HG03103 (cell line): ENCODE measurements around the gene MED27.
"Not testable (repeated sequence)": the region's sequence is repeated elsewhere in the genome, so short reads cannot be mapped to it uniquely, and the experiment has no call there.

ENCODE experiments used
- ATAC-seq: cut with Tn5 transposase; IDR thresholded peaks from one replicate; pipeline ENCODE4 v1.9.1; 2021; ENCODE audit warnings: low read depth; ENCODE audit not compliant: unreplicated experiment

MED27 gene

GRCh38 chr9:132020820-132021510, 58.7 kb downstream of the MED27 start:
- no peak for ATAC-seq

GRCh38 chr9:132020272-132020671, 59.4 kb downstream of the MED27 start:
- no peak for ATAC-seq

- no peak for ATAC-seq
Measured at GRCh38 chr9:132019702-132020101, 60.0 kb downstream of the MED27 start.

GRCh38 chr9:132018957-132019405, 60.7 kb downstream of the MED27 start:
- no peak for ATAC-seq

- ATAC-seq, result no peak
Measured at GRCh38 chr9:132016456-132016855, 63.2 kb downstream of the MED27 start.

GRCh38 chr9:132015866-132016265, 63.8 kb downstream of the MED27 start:
- ATAC-seq, result no peak

- ATAC-seq, result no peak
Measured at GRCh38 chr9:132014218-132014805, 65.4 kb downstream of the MED27 start.

GRCh38 chr9:132012704-132013357, 66.8 kb downstream of the MED27 start:
- ATAC-seq, result no peak

GRCh38 chr9:132011896-132012295, 67.8 kb downstream of the MED27 start:
- no peak for ATAC-seq

- ATAC-seq, result no peak
Measured at GRCh38 chr9:132011309-132011708, 68.4 kb downstream of the MED27 start.

- not testable (repeated sequence) for ATAC-seq
Measured at GRCh38 chr9:132010201-132010600, 69.5 kb downstream of the MED27 start.

GRCh38 chr9:132008855-132009812, 70.5 kb downstream of the MED27 start:
- no peak for ATAC-seq

GRCh38 chr9:132008184-132008803, 71.4 kb downstream of the MED27 start:
- ATAC-seq, result no peak

GRCh38 chr9:132007371-132008025, 72.2 kb downstream of the MED27 start:
- no peak for ATAC-seq

- no peak for ATAC-seq
Measured at GRCh38 chr9:132006677-132007370, 72.8 kb downstream of the MED27 start.

GRCh38 chr9:132005899-132006298, 73.8 kb downstream of the MED27 start:
- no peak for ATAC-seq

- no peak for ATAC-seq
Measured at GRCh38 chr9:132004323-132004722, 75.3 kb downstream of the MED27 start.

GRCh38 chr9:132003896-132004295, 75.8 kb downstream of the MED27 start:
- ATAC-seq, result no peak

GRCh38 chr9:132003319-132003704, 76.4 kb downstream of the MED27 start:
- no peak for ATAC-seq
